Ishikawa (cell line): Measurements from ENCODE around the gene ZNF724.

Experiments used
- CEBPB ChIP-seq: IDR thresholded peaks from 2 replicates; pipeline ENCODE4 v1.6.1; 2012
- EGR1 ChIP-seq: IDR thresholded peaks from 2 replicates; pipeline ENCODE4 v1.6.1; 2012
- EP300 ChIP-seq: IDR thresholded peaks from 2 replicates; pipeline ENCODE4 v1.6.1; 2012; ENCODE audit warnings: borderline replicate concordance
- TAF1 ChIP-seq: IDR thresholded peaks from 2 replicates; pipeline ENCODE4 v1.6.1; 2012; ENCODE audit warnings: low read depth, mild to moderate bottlenecking
- TCF12 ChIP-seq: IDR thresholded peaks from 2 replicates; pipeline ENCODE4 v1.6.1; 2012; ENCODE audit warnings: low read depth
- USF1 ChIP-seq: IDR thresholded peaks from 2 replicates; pipeline ENCODE4 v1.6.1; 2012
- YY1 ChIP-seq: IDR thresholded peaks from 2 replicates; pipeline ENCODE4 v1.6.1; 2012; ENCODE audit warnings: low read depth

DNA sequence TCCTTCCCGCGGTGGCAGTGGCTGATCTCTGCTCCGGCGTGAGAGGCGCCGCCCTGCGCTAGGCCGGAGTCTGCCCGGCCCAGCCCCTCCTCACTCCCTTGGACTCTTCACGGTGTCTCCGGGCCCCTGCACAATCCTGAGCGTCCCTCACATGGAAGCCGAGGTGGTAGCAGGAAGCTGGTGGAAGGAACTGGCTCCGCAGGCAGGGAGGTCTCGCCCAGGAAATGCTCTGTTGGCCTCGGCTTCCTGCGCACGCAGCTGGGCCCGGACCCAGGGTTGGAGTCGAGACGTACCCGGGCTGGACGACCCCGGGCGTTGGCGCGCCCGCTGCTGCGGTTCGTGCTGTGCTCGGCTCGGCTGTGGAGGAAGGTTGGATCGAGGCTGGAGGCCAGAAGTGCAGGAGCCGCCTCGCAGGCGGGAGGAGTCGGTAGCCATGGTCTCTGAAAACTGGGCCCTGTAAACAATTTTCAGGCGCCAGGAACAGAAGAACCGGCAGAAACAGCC lies 46.3 kb downstream of the ZNF724 start:
- TF ChIP-seq YY1 (no peak), TCF12 (no peak), EGR1 (no peak), CEBPB (no peak), TAF1 (no peak), EP300 (no peak), USF1 (no peak)
